HG02852 (cell line): ENCODE results near the gene PRRT1B.

Experiments used
- ATAC-seq: cut with Tn5 transposase; IDR thresholded peaks from one replicate; pipeline ENCODE4 v1.9.1; 2021; ENCODE audit warnings: mild to moderate bottlenecking, moderate library complexity; ENCODE audit not compliant: unreplicated experiment

PRRT1B gene

GRCh38 chr9:131594906-131595665 lies 49.8 kb downstream of the PRRT1B start:
- ATAC-seq, result no peak

GRCh38 chr9:131595696-131596429 lies 50.5 kb downstream of the PRRT1B start:
- ATAC-seq, result no peak

- ATAC-seq, result no peak
Observed at GRCh38 chr9:131596430-131596743, 51.1 kb downstream of the PRRT1B start.

GRCh38 chr9:131597246-131597645 lies 51.9 kb downstream of the PRRT1B start:
- no peak for ATAC-seq

GRCh38 chr9:131598121-131598520 lies 52.8 kb downstream of the PRRT1B start:
- ATAC-seq, result no peak

- ATAC-seq, result no peak
Observed at GRCh38 chr9:131601683-131602181, 56.4 kb downstream of the PRRT1B start.

GRCh38 chr9:131603199-131603598 lies 57.9 kb downstream of the PRRT1B start:
- ATAC-seq, result no peak

- no peak for ATAC-seq
Observed at GRCh38 chr9:131603711-131604439, 58.6 kb downstream of the PRRT1B start.

- ATAC-seq, result no peak
Observed at GRCh38 chr9:131605770-131606590, 60.7 kb downstream of the PRRT1B start.

GRCh38 chr9:131606896-131607567 lies 61.7 kb downstream of the PRRT1B start:
- no peak for ATAC-seq

- ATAC-seq, result no peak
Observed at GRCh38 chr9:131607591-131607990, 62.3 kb downstream of the PRRT1B start.

- ATAC-seq, result no peak
Observed at GRCh38 chr9:131608493-131609037, 63.2 kb downstream of the PRRT1B start.
